BE2C (cell line): ENCODE measurements around the gene TIAL1. TPM values are rescaled to one million over a fixed set of nuclear protein-coding genes. Genes with fewer than 3 reads are reported as not detected.

Source experiments
- DNase-seq: peaks from one replicate; pipeline ENCODE4 v3.0.0-alpha.2; 2020
- H3K27me3 ChIP-seq: fragments of 250-450 bp; sonication (Bioruptor Pico); 2 replicates; pipeline ENCODE4 v1.5.1; 2020; ENCODE audit warnings: mild to moderate bottlenecking
- H3K36me3 ChIP-seq: fragments of 250-450 bp; sonication (Bioruptor Pico); 2 replicates; pipeline ENCODE4 v1.5.1; 2020; ENCODE audit warnings: mild to moderate bottlenecking
- H3K4me1 ChIP-seq: fragments of 250-450 bp; sonication (Bioruptor Pico); 2 replicates; pipeline ENCODE4 v1.5.1; 2020
- H3K4me3 ChIP-seq: 2 replicates; pipeline ENCODE4 v1.5.1; 2011; ENCODE audit warnings: low read depth, low read length
- H3K9me3 ChIP-seq: fragments of 250-450 bp; sonication (Bioruptor Pico); 2 replicates; pipeline ENCODE4 v1.5.1; 2020
- polyA plus RNA-seq: library from polyadenylated mRNA; unstranded; fragments of >200 nt; gene quantifications from one replicate; pipeline ENCODE4 v1.2.1, GENCODE V29; 2012; ENCODE audit warnings: low read depth, missing spikeins; ENCODE audit not compliant: insufficient read length, insufficient read depth
- TF ChIP-seq, protein P1 (sequence below): IDR thresholded peaks from 2 replicates; pipeline ENCODE4 v1.5.1; 2012; ENCODE audit warnings: mild to moderate bottlenecking, low read depth, low read length

TIAL1 gene, protein sequence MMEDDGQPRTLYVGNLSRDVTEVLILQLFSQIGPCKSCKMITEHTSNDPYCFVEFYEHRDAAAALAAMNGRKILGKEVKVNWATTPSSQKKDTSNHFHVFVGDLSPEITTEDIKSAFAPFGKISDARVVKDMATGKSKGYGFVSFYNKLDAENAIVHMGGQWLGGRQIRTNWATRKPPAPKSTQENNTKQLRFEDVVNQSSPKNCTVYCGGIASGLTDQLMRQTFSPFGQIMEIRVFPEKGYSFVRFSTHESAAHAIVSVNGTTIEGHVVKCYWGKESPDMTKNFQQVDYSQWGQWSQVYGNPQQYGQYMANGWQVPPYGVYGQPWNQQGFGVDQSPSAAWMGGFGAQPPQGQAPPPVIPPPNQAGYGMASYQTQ
- polyA plus RNA-seq: 84.4 TPM

DNA sequence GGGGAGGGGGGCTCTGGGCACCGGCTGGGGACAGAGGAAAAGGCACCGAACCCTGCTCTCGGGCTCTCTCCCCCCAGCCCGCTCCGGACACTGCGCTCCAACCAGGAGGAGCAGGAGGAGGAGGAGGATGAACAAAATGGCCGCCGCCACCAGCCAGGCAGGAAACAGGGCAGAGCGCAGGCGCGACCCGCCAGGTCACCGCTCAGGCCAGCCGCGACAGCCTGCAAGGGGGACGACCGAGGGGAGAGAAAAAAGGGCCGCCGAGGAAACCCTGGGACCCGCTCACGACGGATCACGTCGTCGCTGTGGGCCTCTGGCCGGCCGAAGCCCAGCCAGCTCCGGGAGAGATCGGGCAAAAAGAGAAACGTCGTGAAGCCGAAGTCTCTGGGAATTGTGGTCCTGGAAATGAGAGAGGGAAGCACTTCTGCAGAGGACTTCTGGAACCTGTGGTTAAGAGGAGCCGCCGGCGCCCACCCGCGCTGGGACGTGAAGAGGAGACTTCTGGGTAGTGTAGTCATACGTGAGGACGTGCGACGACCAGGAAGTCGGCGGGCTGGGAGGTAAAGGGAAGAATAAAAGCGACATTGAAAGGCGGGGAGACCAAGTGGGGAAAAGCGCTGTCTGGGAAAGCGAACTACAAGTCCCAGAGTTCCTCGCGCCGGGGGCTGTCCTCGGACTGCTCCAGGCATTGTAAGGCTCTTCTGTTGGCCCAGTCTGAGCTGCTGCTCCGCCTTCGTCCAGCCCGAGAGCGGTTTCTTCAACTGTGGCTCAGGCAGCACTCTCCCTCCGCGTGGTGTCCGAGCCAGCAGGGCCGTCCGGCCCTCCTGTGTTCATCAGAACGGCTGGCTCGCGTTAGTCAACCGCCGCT, at the start of gene TIAL1:
TIAL1 (minus strand) TSS at position 428 of the 868 bp plus-strand sequence. CDS start 499 bp downstream, outside the sequence.
- no peaks in the 10 kb centered on the region for H3K9me3 ChIP-seq
- peak within 1 kb of the TSS; percentile 92 for H3K4me3 ChIP-seq
- H3K36me3 ChIP-seq: peaks cover 15% of the 10 kb centered on the region
- peaks cover 4% of the 10 kb centered on the region for H3K4me1 ChIP-seq
- no peaks in the 10 kb centered on the region for H3K27me3 ChIP-seq
- DNase-seq: peak; percentile 96
- TF ChIP-seq, protein P1, sequence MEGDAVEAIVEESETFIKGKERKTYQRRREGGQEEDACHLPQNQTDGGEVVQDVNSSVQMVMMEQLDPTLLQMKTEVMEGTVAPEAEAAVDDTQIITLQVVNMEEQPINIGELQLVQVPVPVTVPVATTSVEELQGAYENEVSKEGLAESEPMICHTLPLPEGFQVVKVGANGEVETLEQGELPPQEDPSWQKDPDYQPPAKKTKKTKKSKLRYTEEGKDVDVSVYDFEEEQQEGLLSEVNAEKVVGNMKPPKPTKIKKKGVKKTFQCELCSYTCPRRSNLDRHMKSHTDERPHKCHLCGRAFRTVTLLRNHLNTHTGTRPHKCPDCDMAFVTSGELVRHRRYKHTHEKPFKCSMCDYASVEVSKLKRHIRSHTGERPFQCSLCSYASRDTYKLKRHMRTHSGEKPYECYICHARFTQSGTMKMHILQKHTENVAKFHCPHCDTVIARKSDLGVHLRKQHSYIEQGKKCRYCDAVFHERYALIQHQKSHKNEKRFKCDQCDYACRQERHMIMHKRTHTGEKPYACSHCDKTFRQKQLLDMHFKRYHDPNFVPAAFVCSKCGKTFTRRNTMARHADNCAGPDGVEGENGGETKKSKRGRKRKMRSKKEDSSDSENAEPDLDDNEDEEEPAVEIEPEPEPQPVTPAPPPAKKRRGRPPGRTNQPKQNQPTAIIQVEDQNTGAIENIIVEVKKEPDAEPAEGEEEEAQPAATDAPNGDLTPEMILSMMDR: no peak

DNA sequence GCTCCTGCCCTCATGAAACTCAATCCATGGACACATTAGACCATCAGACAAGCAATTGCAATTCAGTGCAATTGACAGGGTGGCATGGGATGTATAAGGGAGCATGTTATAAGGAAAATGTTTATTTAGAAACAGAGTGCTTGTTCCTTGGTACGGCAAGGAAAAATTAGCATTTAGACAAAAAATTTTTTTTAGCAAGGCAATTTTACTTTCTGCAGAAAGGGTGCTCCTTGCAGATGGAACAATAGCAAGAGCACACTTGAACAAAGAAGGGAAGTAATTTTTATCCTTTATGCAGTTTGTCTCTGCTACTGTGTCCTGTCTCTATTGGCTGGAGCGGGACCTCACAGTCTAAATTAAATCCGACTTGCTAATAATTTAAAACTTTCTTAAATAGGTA, 48.2 kb upstream of the TIAL1 start:
- Histone ChIP-seq H3K36me3 (no peaks in the 10 kb centered on the region), H3K27me3 (no peaks in the 10 kb centered on the region), H3K4me1 (peaks cover 4% of the 10 kb centered on the region; the same call in 1 of the 2 replicates), H3K9me3 (no peaks in the 10 kb centered on the region), H3K4me3 (no peak overlapping the region)
- no peak for DNase-seq
- TF ChIP-seq, protein P1: no peak

DNA sequence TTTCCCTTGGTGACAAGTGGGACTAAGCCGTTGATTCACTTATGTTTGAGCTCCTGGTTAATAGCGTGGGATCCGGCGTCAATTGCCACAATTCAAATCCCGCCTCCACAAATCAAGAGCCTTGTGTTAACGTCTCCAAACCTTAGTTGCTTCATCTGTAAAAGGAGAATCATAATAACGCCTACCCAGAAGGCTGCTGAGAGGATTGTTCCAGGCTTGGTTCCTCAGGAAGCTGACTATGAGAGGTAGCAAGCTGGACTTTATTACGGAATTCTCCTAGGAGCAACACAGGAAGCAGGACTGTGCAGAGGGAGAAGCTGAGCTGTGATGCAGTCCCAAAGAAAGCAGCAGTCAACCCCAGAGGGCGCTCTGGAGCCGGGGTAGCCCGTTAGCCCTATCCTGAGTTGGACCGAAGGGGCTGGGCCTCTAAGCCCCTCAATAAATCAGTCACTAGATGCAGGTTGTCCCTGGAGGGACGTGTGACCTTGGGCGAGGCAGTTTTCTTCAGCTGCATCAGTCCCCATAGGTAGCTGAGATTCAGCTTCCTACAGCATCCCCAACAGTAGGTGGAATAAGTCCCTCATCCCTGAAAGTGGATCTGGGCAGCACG, 47.5 kb upstream of the TIAL1 start:
- Histone ChIP-seq H3K27me3 (no peaks in the 10 kb centered on the region), H3K4me1 (peaks cover 4% of the 10 kb centered on the region; the same call in 1 of the 2 replicates), H3K9me3 (no peaks in the 10 kb centered on the region), H3K4me3 (no peak overlapping the region), H3K36me3 (no peaks in the 10 kb centered on the region)
- peak; percentile 33 for DNase-seq
- TF ChIP-seq, protein P1: peak; percentile 40

DNA sequence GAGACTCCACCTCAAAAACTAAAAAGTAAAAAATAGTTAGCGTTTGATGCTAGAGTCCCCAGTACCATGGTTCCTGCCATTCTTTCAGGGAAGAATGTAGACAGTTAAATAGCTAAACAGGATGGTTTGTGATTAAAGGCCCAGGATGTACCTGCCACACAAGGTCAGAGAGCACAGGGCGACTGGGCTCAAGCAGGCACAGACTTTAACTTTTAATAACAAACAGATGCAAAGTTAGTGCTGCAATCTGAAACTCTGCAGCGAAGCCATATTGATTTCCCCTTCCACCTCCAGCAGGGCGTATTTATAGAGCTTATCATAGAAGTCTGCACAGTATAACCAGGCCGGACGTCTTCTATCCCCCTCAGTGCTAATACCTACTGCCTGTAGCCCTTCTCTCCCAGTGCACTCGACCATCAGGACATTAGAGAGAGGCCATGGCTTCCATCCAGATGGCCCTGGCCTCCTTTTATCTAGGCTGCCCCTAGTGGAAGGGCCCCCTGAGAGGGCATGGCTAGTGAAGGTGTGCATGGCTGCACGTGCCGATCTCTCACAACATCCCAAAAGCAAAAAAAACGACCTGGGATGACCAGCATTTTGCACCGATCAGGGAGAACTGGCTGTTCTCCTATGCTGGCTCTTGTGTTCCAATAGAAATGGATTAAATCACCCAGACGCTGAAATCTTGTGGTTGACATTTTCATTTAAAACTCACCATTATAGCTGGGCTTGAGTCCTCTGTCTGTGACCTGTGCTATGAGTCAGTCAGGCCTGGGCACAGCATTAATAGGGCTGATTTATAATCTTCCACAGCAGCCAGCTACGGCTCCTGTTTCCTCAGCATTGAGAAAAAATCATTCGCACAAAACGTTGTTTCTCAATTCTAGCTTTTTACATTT, 46.8 kb upstream of the TIAL1 start:
- no peaks in the 10 kb centered on the region for H3K36me3 ChIP-seq
- H3K9me3 ChIP-seq: no peaks in the 10 kb centered on the region
- TF ChIP-seq, protein P1: peak; percentile 51
- peak; percentile 26 for DNase-seq
- H3K27me3 ChIP-seq: no peaks in the 10 kb centered on the region
- peaks cover 4% of the 10 kb centered on the region; the same call in 1 of the 2 replicates for H3K4me1 ChIP-seq
- no peak overlapping the region for H3K4me3 ChIP-seq

- Histone ChIP-seq H3K4me1 (peaks cover 4% of the 10 kb centered on the region; the same call in 1 of the 2 replicates), H3K36me3 (no peaks in the 10 kb centered on the region), H3K27me3 (no peaks in the 10 kb centered on the region), H3K9me3 (no peaks in the 10 kb centered on the region), H3K4me3 (no peak overlapping the region)
- TF ChIP-seq, protein P1: no peak
- DNase-seq: no peak
These were observed 45.9 kb upstream of the TIAL1 start for GRCh38 chr10:119642556-119643111.
